Measurements from ENCODE around the gene CEBPB.
"Not testable (repeated sequence)": the region's sequence is repeated elsewhere in the genome, so short reads cannot be mapped to it uniquely, and the experiment has no call there.

Gene CEBPB

DNA sequence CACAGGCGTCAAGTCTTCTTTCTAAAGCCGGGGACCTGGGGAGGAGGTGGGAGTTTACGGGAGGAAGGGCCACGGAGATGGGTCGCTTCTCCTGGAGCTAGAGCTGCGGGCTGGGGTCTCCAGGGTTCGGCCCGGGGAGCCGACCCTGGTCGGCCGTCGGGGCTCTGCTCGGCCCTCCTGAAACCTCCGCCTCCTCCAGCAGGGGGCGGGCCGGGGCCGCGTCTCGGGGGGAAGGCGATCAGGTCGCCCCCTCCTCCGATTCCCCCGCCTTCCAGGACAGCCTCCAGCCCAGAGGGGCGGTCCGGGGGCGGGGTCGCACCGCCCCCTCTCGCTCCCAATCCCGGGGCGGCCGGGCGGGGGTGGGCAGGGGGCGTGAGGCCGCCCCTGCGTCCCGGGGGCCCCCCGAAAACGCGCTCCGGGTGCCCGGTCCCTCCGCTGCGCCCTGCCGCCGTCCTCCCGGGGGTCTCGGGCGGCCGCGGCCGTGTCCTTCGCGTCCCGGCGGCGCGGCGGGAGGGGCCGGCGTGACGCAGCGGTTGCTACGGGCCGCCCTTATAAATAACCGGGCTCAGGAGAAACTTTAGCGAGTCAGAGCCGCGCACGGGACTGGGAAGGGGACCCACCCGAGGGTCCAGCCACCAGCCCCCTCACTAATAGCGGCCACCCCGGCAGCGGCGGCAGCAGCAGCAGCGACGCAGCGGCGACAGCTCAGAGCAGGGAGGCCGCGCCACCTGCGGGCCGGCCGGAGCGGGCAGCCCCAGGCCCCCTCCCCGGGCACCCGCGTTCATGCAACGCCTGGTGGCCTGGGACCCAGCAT, at the start of gene CEBPB:
TSS of gene CEBPB (plus strand) at position 580 of the 814 bp plus-strand sequence. CDS start at position 784, 204 bp downstream.
- peak; percentile 74 for DNase-seq (ENCODE audit: low read depth)

GRCh38 chr20:50141018-50141675, 49.5 kb upstream of the CEBPB start:
- DNase-seq (ENCODE audit: low read depth), result no peak

DNA sequence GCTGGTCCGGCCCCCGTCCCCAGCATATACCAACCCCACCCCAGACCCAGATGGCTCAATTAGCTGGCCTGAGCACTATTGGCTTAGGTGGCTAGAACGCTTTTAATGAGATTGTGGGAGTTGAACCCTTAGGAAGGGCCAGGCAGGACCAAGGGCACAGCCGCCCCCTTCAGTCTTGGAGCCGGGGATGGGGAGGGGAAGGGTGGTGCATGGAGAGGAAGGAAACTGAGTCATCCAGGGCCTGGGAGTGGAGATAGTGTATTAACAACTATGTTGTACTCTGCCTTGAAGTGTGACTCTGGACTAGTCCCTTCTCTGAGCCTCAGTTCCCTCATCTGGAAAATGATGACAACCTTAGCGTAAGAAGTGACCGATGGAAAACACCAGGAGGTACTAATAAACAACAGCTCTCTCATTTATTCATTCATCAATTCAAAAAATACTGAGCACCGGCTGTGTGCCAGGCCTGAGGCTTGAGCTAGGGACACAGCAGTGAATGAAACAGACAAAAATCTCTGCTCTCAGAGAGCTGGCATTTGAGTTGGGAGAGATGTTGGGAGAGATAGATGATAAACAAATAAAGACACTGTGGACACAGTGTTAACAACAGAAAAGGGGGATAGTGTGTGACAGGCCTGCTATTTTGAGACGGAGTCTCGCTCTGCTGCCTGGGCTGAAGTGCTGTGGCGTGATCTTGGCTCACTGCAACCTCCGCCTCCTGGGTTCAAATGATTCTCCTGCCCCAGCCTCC, 48.6 kb upstream of the CEBPB start:
- DNase-seq (ENCODE audit: low read depth), result no peak

DNA sequence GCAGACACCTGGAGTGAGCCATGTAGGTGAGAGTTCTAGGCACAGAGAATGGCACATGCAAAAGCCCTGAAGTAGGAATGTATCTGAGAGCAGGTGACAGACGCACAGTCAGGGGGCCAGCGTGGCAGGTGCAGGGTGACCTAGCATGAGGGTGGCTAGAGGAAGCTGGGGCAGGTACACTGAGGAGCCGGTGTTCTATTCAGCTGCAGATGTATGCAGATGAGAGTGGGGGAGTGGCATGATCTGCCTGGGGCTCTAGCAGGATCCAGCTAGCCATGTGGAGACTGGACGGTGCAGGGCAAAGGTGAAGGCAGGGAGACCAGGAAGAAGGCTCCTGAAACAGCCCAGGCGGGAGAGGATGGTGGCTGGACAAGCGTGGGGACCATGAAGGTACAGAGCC, 47.8 kb upstream of the CEBPB start:
- DNase-seq (ENCODE audit: low read depth), result no peak

DNA sequence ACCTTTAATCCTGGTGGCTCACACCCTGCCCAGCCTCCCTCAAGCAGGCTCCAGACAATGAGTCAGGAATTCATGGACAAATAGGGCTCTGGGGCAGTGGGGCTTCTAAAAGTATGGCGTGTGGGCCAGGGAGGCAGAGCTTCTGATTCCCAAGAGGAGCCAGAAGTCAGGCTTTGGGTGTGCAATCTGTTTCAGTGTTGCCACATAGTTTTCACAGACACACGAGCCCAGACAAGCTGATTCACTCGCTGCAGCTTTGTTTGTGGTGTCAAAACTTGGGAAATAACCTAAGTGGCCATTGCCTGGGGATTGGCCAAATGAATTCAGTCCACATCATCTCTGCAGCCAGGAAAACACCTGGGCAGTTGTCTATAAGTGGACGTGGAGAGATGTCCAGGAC, 46.3 kb upstream of the CEBPB start:
- DNase-seq (ENCODE audit: low read depth), result no peak

DNA sequence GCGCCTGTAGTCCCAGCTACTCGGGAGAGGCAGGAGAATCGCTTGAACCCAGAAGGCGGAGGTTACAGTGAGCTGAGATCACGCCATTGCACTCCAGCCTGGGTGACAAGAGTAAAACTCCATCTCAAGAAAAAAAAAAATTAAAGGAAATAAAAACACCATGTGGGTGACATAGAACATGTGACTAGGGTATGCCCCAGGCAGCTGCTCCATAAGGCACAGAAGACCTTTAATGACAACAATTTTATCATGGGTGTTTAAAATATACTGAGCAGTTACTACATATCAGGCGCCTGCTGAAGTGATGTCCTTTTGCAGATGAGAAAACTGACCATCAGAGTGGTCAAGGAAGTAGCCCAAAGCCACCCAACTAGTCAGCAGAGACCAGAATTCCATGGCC, 45.1 kb upstream of the CEBPB start:
- no peak for DNase-seq (ENCODE audit: low read depth)

GRCh38 chr20:50146214-50146613, 44.4 kb upstream of the CEBPB start:
- DNase-seq (ENCODE audit: low read depth), result no peak

DNA sequence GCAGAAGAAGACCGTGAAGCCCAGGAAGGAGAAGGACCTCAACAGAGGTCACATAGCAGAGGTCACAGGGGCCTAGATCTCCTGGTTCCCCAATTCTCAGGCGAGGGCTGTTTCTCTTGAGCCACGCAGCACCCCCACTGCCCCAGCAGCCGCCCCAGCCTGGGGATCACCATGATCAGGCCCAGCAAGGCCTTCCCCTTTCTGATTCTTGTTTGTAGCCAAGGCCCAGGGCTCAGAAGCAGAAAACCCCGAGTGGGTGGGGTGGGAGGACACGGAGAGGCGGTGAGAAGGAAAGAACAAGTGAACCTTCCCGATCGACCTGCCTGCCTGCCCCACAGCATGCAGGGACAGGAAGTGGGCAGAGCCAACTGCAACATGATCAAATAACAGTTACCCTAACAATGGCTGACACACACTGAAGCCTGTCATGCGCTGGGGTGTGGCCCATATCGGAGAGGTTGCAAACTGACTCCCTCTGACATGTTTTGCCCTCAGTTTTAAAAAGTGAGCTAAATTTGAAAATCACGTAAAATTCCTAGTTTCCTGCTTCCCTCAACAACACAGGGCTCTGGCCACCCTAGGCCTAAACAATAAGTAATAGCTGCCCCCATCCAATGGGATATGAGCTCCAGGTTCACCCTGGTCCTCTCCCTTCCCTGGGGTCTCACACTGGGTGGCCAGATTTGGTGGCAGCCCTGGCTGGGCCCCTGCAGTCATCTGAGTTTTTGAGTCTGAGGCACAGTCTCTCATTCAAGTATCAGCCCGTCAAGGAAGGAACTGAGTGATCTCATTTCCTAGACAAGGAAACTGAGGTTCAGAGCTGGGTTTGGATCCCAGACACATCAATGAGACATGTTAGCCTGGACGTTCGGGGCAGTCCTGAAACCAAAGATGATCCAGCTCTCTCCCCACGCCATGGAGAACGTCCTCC, 43.6 kb upstream of the CEBPB start:
- peak; percentile 70 for DNase-seq (ENCODE audit: low read depth)

DNA sequence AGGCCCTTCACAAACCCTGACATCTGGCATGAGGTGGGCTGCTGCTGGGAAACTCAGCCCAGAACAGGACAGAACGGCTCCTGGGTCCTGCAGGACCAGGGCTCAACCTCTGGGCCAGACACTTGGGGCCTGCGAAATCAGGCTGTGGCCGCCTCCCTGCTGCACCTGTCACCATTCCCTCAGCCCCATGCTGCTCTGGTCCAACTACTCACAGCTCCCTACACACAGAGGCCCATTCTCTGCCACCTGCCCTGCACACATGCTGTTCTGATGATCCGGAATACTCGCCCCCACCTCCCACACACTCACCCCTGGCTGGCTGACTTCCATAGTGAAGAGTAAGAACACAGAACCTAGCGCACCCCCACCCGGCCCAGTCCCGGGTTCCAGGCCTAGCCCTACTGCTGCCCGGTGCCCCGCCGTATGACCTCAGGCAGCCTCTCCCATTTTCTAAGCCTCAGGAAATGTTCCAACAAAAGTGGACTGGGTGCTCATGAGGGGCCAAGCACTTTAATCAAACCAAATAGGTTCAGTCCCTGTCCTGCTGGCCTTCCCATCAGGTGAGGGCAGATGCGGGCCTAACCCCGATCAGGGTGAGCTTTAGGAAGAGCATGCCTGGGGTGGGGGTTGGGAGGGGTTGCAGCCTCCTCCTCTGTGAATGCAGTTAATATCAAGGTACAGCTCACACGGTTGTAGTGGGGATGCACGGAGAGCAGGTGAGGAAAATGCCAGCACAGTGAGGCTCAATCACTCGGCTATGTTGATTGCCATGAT, 41.0 kb upstream of the CEBPB start:
- DNase-seq (ENCODE audit: low read depth), result no peak

DNA sequence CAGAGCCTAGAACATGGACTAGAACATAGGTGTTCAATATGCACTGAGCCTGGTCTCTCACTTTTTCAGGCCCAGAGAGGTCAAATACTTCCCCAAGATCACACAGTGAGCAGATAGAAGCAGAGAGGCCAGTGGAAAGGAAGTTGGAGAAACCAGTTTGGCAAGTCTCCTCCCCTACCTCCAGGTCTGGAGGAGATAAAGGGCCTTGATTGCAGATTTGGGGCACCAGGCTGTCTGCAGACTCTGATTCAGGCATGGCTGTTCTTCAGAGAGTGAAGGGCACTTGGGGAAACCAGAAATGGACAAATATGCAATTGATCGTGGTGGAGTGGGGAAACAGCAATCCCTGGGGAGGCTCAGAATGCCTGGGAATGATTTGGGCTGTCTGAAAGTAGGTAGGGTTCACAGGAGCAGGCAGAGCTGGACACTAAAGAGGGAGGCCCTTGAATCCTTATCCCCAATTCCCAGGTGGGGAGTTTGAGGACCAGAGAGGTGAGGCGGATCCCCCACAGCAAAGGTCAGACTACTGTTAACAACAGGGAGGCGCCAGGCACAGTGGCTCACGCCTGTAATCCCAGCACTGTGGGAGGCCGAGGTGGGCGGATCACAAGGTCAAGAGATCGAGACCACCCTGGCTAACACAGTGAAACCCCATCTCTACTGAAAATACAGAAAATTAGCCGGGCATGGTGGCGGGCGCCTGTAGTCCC, 39.4 kb upstream of the CEBPB start:
- no peak for DNase-seq (ENCODE audit: low read depth)

DNA sequence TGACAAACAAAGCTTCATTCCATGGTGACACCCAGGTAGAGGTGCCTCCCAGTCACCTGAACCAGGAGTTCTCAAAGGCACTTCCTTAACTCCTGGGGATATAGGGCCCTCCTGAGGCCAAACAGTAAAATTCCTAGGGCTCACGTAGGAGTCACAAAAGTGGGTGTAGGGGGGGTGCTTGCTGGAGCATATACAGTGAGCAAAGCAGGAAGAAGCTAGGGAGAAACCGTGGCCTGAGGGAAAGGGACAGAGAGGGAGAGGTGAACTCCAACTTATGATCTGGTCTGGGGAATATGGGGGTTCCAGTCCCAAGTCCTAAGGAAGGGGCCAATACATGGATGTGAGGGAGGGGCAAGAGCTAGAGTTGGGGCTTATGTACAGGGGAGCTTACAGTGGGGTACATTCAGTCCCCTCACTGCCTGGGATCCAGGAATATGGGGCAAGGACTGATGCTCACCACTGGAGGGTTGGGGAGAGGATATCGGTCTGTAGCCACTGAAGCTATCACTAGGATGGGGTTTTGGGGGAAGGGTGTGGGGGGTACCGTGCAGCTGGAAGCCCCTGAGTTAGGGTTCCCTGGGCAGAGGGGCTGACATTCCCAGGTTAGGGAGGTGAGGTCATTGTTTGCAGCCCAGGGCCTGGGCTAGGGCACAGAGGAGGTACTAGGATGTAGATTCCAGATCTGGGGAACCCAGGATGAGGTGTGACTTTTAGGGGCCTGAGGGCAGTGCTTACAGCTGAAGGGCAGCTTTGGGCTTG, 38.1 kb upstream of the CEBPB start:
- DNase-seq (ENCODE audit: low read depth), result no peak

GRCh38 chr20:50153153-50153499, 37.5 kb upstream of the CEBPB start:
- no peak for DNase-seq (ENCODE audit: low read depth)

GRCh38 chr20:50153500-50154377, 36.9 kb upstream of the CEBPB start, which contains the start of gene PEDS1:
PEDS1 (minus strand) TSS chr20:50153723; CDS start chr20:50153637, 86 bp downstream.
- DNase-seq (ENCODE audit: low read depth), result peak; percentile 67

- not testable (repeated sequence) for DNase-seq (ENCODE audit: low read depth)
These were observed 29.1 kb upstream of the CEBPB start for GRCh38 chr20:50161494-50161893.

GRCh38 chr20:50163570-50164317, 26.9 kb upstream of the CEBPB start:
- DNase-seq (ENCODE audit: low read depth), result no peak

- DNase-seq (ENCODE audit: low read depth), result peak; percentile 67
These were observed 24.7 kb upstream of the CEBPB start for GRCh38 chr20:50165684-50166554.
